Measurements from ENCODE around the gene HINT2. TPM values are rescaled to one million over a fixed set of nuclear protein-coding genes. Genes with fewer than 3 reads are reported as not detected.

Gene HINT2
- total RNA-seq, 5 donors from 2014 or later (not counting 1 experiment from before 2014, with no cell fraction given) = 15.4 to 30.3 (median 28.5) TPM

DNA sequence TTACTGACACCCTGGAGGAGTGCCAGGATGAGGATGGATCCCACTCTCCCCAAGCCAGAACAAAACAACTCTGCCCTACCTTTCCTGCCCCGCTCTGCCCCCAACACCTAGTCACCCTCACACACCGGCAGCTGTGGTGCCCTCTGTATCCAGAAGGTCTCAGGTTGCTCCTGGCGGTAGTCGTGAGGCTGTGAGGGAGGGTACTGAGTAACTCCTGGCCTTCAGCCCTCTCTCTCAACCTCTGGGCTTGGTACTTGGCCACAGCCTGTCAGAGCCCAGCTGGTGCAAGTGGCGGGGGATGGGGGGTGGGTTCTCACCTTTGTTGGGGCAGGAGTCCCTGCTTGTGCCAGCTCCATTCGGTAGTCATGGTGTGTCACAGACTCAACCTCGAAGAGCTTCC lies 4.7 kb downstream of the HINT2 start:
- Mint-ChIP-seq H3K36me3 (peaks cover 13% of the 10 kb centered on the region), H3K9me3 (no peaks in the 10 kb centered on the region), H3K27ac (peak overlapping the region in 1 of 2 donors; percentile 98), H3K4me1 (peaks cover 29 to 37% (median 32%) of the 10 kb centered on the region in 3 donors), H3K4me3 (no peak overlapping the region), H3K27me3 (no peaks in the 10 kb centered on the region)
- H3K27me3 ChIP-seq (replicated peaks in 1 of 2; ENCODE audit: control insufficient read depth in 2 of 2, extremely low read depth in 1 of 2, insufficient read depth in 2 of 2, low read length in 1 of 2) = no peaks in the 10 kb centered on the region
- no peak for DNase-seq
- H3K27ac ChIP-seq (ENCODE audit: low read length) = no peak overlapping the region
- H3K36me3 ChIP-seq (ENCODE audit: control insufficient read depth in 2 of 2, extremely low read depth in 1 of 2, insufficient read depth in 1 of 2, low read length in 1 of 2) = peaks cover 7 to 29% of the 10 kb centered on the region in 2 donors
- CTCF ChIA-PET = interaction anchor here in 1 of 2 donors (0.6 kb wide), 1 partner anchor 113 kb away, joined by 11 read pairs; no protein-coding TSS in a partner anchor
- POLR2A ChIA-PET = no interaction called here
- no peak overlapping the region for H3K4me3 ChIP-seq (ENCODE audit: control insufficient read depth in 1 of 2, extremely low read depth in 1 of 2, low read length in 1 of 2)
- H3K9me3 ChIP-seq = no peaks in the 10 kb centered on the region
- WGBS (ENCODE audit: insufficient coverage) = 76% methylated on average over 3 of the region's 7 CpGs
- no peak for ATAC-seq (replicated peaks in 1 of 4)
- H3K4me1 ChIP-seq (ENCODE audit: control insufficient read depth in 1 of 2, extremely low read depth in 1 of 2, insufficient read depth in 2 of 2, low read length in 2 of 2) = peaks cover 9 to 37% of the 10 kb centered on the region in 2 experiments

DNA sequence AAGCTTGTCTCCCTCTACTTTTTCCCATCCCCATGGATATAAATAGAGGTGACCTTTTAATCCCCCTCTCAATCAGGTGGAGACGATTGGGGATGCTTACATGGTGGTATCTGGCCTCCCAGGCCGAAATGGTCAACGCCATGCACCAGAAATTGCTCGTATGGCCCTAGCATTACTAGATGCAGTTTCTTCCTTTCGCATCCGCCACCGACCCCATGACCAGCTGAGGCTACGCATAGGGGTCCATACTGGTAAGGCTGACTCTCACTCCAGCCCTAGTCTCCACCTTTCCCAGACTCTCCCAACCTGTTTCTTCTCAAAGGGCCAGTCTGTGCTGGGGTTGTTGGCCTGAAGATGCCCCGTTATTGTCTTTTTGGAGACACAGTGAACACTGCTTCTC lies 6.4 kb downstream of the HINT2 start:
- no peak overlapping the region for H3K4me3 ChIP-seq (ENCODE audit: control insufficient read depth in 1 of 2, extremely low read depth in 1 of 2, low read length in 1 of 2)
- CTCF ChIA-PET = interaction anchor here in 1 of 2 donors (0.6 kb wide), 1 partner anchor 187 kb away, joined by 6 read pairs; no protein-coding TSS in a partner anchor
- H3K4me1 Mint-ChIP-seq = peaks cover 19 to 26% (median 24%) of the 10 kb centered on the region in 3 donors
- H3K27me3 ChIP-seq (replicated peaks in 1 of 2; ENCODE audit: control insufficient read depth in 2 of 2, extremely low read depth in 1 of 2, insufficient read depth in 2 of 2, low read length in 1 of 2) = no peaks in the 10 kb centered on the region
- peaks cover 7 to 27% of the 10 kb centered on the region in 2 experiments for H3K4me1 ChIP-seq (ENCODE audit: control insufficient read depth in 1 of 2, extremely low read depth in 1 of 2, insufficient read depth in 2 of 2, low read length in 2 of 2)
- no peak overlapping the region for H3K27ac ChIP-seq (ENCODE audit: low read length)
- no peak for ATAC-seq (replicated peaks in 1 of 4)
- peaks cover 16% of the 10 kb centered on the region for H3K36me3 Mint-ChIP-seq
- 88% methylated on average over 9 of the region's 9 CpGs for WGBS (ENCODE audit: insufficient coverage)
- H3K9me3 Mint-ChIP-seq = no peaks in the 10 kb centered on the region
- peaks cover 7 to 29% of the 10 kb centered on the region in 2 donors for H3K36me3 ChIP-seq (ENCODE audit: control insufficient read depth in 2 of 2, extremely low read depth in 1 of 2, insufficient read depth in 1 of 2, low read length in 1 of 2)
- H3K27me3 Mint-ChIP-seq = no peaks in the 10 kb centered on the region
- no peaks in the 10 kb centered on the region for H3K9me3 ChIP-seq
- POLR2A ChIA-PET = interaction anchor here (0.6 to 0.7 kb wide), 2 partner anchors 176 to 200 kb away, joined by 3 to 8 read pairs; no protein-coding TSS in a partner anchor
- H3K4me3 Mint-ChIP-seq = no peak overlapping the region
- peak overlapping the region in 1 of 2 donors; percentile 17 for H3K27ac Mint-ChIP-seq
- no peak for DNase-seq

DNA sequence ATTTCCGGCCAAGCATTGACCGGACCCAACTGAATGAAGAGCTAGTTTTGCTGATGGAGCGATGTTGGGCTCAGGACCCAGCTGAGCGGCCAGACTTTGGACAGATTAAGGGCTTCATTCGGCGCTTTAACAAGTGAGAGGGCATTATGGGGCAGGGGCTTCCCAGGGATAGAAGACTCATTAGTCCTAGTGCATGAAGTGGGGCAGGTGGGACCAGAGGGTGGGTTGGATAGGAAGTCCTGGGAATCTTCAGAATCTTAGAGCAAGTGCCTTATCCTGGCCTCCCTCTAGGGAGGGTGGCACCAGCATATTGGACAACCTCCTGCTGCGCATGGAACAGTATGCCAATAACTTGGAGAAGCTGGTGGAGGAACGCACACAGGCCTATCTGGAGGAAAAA lies 8.7 kb downstream of the HINT2 start:
- Mint-ChIP-seq H3K4me3 (no peak overlapping the region), H3K36me3 (peaks cover 31% of the 10 kb centered on the region), H3K27me3 (no peaks in the 10 kb centered on the region), H3K9me3 (no peaks in the 10 kb centered on the region), H3K4me1 (peaks cover 0 to 5% (median 3%) of the 10 kb centered on the region in 3 donors), H3K27ac (no peak overlapping the region)
- Histone ChIP-seq H3K36me3 (ENCODE audit: control insufficient read depth in 2 of 2, extremely low read depth in 1 of 2, insufficient read depth in 1 of 2, low read length in 1 of 2) (peaks cover 10 to 42% of the 10 kb centered on the region in 2 donors), H3K27me3 (replicated peaks in 1 of 2; ENCODE audit: control insufficient read depth in 2 of 2, extremely low read depth in 1 of 2, insufficient read depth in 2 of 2, low read length in 1 of 2) (no peaks in the 10 kb centered on the region), H3K9me3 (no peaks in the 10 kb centered on the region), H3K4me1 (ENCODE audit: control insufficient read depth in 1 of 2, extremely low read depth in 1 of 2, insufficient read depth in 2 of 2, low read length in 2 of 2) (peaks cover 0 to 4% of the 10 kb centered on the region in 2 experiments), H3K27ac (ENCODE audit: low read length) (no peak overlapping the region), H3K4me3 (ENCODE audit: control insufficient read depth in 1 of 2, extremely low read depth in 1 of 2, low read length in 1 of 2) (no peak overlapping the region)
- ChIA-PET CTCF (interaction anchor here in 1 of 2 donors (0.6 kb wide), 1 partner anchor 1991 kb away, joined by 3 read pairs; no protein-coding TSS in a partner anchor), POLR2A (no interaction called here)
- DNase-seq = no peak
- 96% methylated on average over 8 of the region's 8 CpGs for WGBS (ENCODE audit: insufficient coverage)
- ATAC-seq (replicated peaks in 1 of 4) = no peak

DNA sequence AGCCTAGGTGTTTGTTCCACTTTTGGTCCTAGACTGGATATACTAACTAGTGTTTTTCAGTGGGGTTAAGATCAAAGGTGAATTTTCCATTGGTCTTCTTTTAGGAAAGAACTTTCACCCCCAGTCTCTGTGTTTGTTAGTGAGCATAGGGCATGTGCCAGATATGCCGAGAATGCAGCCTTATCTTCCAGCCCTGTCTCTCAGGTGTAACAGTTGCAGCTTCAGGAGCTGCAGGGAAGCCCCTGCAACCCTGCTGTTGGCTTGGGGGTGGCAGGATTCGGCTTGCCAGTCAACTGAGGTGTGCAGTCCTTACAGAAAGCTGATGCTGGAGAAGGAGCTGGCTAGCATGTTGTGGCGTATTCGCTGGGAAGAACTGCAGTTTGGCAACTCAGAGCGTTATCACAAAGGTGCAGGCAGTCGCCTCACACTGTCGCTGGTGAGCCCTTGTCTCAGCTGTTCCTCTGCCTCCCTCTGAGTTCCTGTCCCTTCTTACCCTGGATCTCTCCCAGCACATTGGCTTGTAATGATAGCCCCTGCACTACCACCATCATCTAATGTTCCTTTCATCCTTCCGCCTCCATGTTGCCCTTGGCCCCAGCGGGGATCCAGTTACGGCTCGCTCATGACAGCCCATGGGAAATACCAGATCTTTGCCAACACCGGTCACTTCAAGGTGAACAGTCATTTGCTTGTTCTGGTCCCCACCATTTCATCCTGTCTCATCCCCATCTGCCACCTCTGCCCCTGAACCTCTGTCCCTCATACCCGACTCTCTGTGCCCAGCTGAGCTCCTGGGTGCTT lies 13.3 kb downstream of the HINT2 start:
- no peak overlapping the region for H3K4me3 Mint-ChIP-seq
- Histone ChIP-seq H3K36me3 (ENCODE audit: control insufficient read depth in 2 of 2, extremely low read depth in 1 of 2, insufficient read depth in 1 of 2, low read length in 1 of 2) (peaks cover 3 to 36% of the 10 kb centered on the region in 2 donors), H3K4me3 (ENCODE audit: control insufficient read depth in 1 of 2, extremely low read depth in 1 of 2, low read length in 1 of 2) (no peak overlapping the region), H3K27me3 (replicated peaks in 1 of 2; ENCODE audit: control insufficient read depth in 2 of 2, extremely low read depth in 1 of 2, insufficient read depth in 2 of 2, low read length in 1 of 2) (no peaks in the 10 kb centered on the region), H3K4me1 (ENCODE audit: control insufficient read depth in 1 of 2, extremely low read depth in 1 of 2, insufficient read depth in 2 of 2, low read length in 2 of 2) (no peaks in the 10 kb centered on the region), H3K27ac (ENCODE audit: low read length) (no peak overlapping the region), H3K9me3 (no peaks in the 10 kb centered on the region)
- WGBS (ENCODE audit: insufficient coverage) = 92% methylated on average over 12 of the region's 13 CpGs
- peaks cover 38% of the 10 kb centered on the region for H3K36me3 Mint-ChIP-seq
- no peak for ATAC-seq (replicated peaks in 1 of 4)
- H3K27me3 Mint-ChIP-seq = no peaks in the 10 kb centered on the region
- H3K9me3 Mint-ChIP-seq = no peaks in the 10 kb centered on the region
- no peak for DNase-seq
- POLR2A ChIA-PET = no interaction called here
- H3K27ac Mint-ChIP-seq = peak overlapping the region in 1 of 2 donors; percentile 25
- CTCF ChIA-PET = no interaction called here
- H3K4me1 Mint-ChIP-seq = no peaks in the 10 kb centered on the region

DNA sequence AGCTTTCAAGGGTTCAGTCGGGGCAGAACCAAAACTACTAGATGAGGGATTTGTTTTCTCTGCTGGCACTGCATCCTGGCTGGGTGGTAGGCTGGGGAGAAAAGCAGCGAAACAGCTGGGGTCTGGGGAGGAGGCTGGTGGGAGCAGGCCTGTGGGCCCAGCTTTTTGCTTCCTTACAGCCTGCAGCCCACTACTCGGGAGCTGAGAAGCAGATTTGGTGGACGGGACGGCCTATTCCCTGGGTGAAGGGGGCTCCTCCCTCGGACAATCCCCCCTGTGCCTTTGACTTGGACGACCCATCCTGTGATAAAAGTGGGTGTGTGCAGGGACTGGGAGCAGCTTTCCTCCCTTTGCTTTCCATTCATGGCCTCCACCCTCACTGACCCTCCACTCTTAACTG lies 14.3 kb downstream of the HINT2 start:
- no peak overlapping the region for H3K27ac ChIP-seq (ENCODE audit: low read length)
- H3K27me3 ChIP-seq (replicated peaks in 1 of 2; ENCODE audit: control insufficient read depth in 2 of 2, extremely low read depth in 1 of 2, insufficient read depth in 2 of 2, low read length in 1 of 2) = no peaks in the 10 kb centered on the region
- CTCF ChIA-PET = no interaction called here
- Mint-ChIP-seq H3K27ac (no peak overlapping the region), H3K36me3 (peaks cover 35% of the 10 kb centered on the region), H3K4me1 (no peaks in the 10 kb centered on the region), H3K27me3 (no peaks in the 10 kb centered on the region), H3K4me3 (no peak overlapping the region), H3K9me3 (no peaks in the 10 kb centered on the region)
- 94% methylated on average over 3 of the region's 7 CpGs for WGBS (ENCODE audit: insufficient coverage)
- H3K4me1 ChIP-seq (ENCODE audit: control insufficient read depth in 1 of 2, extremely low read depth in 1 of 2, insufficient read depth in 2 of 2, low read length in 2 of 2) = no peaks in the 10 kb centered on the region
- peaks cover 3 to 26% of the 10 kb centered on the region in 2 donors for H3K36me3 ChIP-seq (ENCODE audit: control insufficient read depth in 2 of 2, extremely low read depth in 1 of 2, insufficient read depth in 1 of 2, low read length in 1 of 2)
- H3K4me3 ChIP-seq (ENCODE audit: control insufficient read depth in 1 of 2, extremely low read depth in 1 of 2, low read length in 1 of 2) = no peak overlapping the region
- DNase-seq (no peak), ATAC-seq (replicated peaks in 1 of 4) (no peak)
- POLR2A ChIA-PET = no interaction called here
- no peaks in the 10 kb centered on the region for H3K9me3 ChIP-seq

DNA sequence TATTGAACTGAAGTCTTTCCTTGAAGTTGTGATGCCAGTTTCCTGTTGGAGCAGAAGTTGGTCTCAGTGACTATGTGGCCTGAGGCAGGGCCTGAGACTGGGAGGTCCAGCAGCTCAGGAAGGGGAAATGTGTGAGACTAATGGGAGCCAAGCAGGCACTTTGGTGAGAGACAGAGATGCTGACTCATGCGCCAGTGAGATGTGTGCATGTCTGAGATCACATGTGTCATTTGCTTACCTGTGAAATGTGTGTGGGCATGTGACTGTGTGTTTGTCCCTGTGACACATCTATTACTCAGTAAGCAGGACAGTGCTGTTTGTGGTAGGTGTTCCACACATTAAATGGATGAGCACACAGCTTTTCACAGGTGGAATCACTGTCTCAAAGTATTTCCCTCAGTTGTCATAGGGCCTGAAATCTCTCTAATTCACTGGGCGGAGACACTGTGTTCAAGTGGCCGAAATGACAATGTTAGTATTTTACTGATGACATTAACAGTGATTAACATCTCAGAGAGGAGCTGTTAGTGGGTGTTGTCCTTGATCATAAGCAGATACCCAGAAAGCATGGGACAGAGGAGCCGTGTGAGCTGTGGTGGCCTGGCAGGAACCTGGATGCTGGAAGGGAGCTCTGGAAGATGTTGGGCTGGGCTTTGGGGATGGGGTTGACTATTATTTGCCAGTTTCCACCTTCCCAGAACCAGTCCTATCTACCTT lies 16.0 kb downstream of the HINT2 start:
- no peak overlapping the region for H3K27ac Mint-ChIP-seq

More for the DNA sequence above, 16.0 kb downstream of the HINT2 start:
- H3K4me1 Mint-ChIP-seq = peaks cover 0 to 6% (median 6%) of the 10 kb centered on the region in 3 donors
- H3K27me3 Mint-ChIP-seq = no peaks in the 10 kb centered on the region
- ChIA-PET POLR2A (no interaction called here), CTCF (interaction anchor here in 1 of 2 donors (0.5 kb wide), 1 partner anchor 166 kb away, joined by 3 read pairs; no protein-coding TSS in a partner anchor)
- H3K4me3 ChIP-seq (ENCODE audit: control insufficient read depth in 1 of 2, extremely low read depth in 1 of 2, low read length in 1 of 2) = no peak overlapping the region
- no peaks in the 10 kb centered on the region for H3K9me3 Mint-ChIP-seq
- DNase-seq (no peak), ATAC-seq (replicated peaks in 1 of 4) (peak in 1 of 4 experiments; percentile 19)
- no peak overlapping the region for H3K27ac ChIP-seq (ENCODE audit: low read length)
- H3K36me3 ChIP-seq (ENCODE audit: control insufficient read depth in 2 of 2, extremely low read depth in 1 of 2, insufficient read depth in 1 of 2, low read length in 1 of 2) = peaks cover 3 to 26% of the 10 kb centered on the region in 2 donors
- no peaks in the 10 kb centered on the region for H3K9me3 ChIP-seq
- H3K4me3 Mint-ChIP-seq = no peak overlapping the region
- no peaks in the 10 kb centered on the region for H3K27me3 ChIP-seq (replicated peaks in 1 of 2; ENCODE audit: control insufficient read depth in 2 of 2, extremely low read depth in 1 of 2, insufficient read depth in 2 of 2, low read length in 1 of 2)
- whole genome bisulfite sequencing (ENCODE audit: insufficient coverage) = 89% methylated on average over 3 of the region's 4 CpGs
- peaks cover 30% of the 10 kb centered on the region for H3K36me3 Mint-ChIP-seq
- H3K4me1 ChIP-seq (ENCODE audit: control insufficient read depth in 1 of 2, extremely low read depth in 1 of 2, insufficient read depth in 2 of 2, low read length in 2 of 2) = no peaks in the 10 kb centered on the region

All from T-cell (primary cell).